ENCODE data around the gene KCNIP3. TPM values are rescaled to one million over a fixed set of nuclear protein-coding genes. Genes with fewer than 3 reads are reported as not detected.
"Not testable (repeated sequence)": the region's sequence is repeated elsewhere in the genome, so short reads cannot be mapped to it uniquely, and the experiment has no call there.

Gene KCNIP3
- total RNA-seq, 3 donors from 2014 or later (not counting 1 experiment from before 2014, with no cell fraction given): 0.52 to 1.4 TPM; not detected in 1

GRCh38 chr2:95401480-95401879 is 104.3 kb downstream of the KCNIP3 start:
- Mint-ChIP-seq H3K4me3 (peak overlapping the region; percentile 62), H3K27me3 (ENCODE audit: low read depth in 2 of 2) (no peaks in the 10 kb centered on the region), H3K36me3 (no peaks in the 10 kb centered on the region), H3K27ac (peak overlapping the region; percentile 97), H3K9me3 (no peaks in the 10 kb centered on the region), H3K4me1 (peaks cover 27 to 29% of the 10 kb centered on the region in 2 donors)
- no peak overlapping the region for H3K4me3 ChIP-seq (ENCODE audit: low read length)
- intact Hi-C loops (cut with micrococcal nuclease): no loop called here
- TF ChIP-seq CTCF (IDR thresholded peaks at IDR 0.05): no peak
- no peak for ATAC-seq
- no peaks in the 10 kb centered on the region for H3K27me3 ChIP-seq (ENCODE audit: control insufficient read depth, insufficient read depth, low read length)
- no peak overlapping the region for H3K27ac ChIP-seq (ENCODE audit: low read length)
- H3K9me3 ChIP-seq (ENCODE audit: control insufficient read depth, insufficient read depth, low read length): no peaks in the 10 kb centered on the region
- no peaks in the 10 kb centered on the region for H3K36me3 ChIP-seq (ENCODE audit: control insufficient read depth, insufficient read depth, low read length)
- WGBS (ENCODE audit: insufficient coverage): 84% methylated on average over 9 of the region's 9 CpGs
- peaks cover 23% of the 10 kb centered on the region for H3K4me1 ChIP-seq (ENCODE audit: control insufficient read depth, insufficient read depth, low read length)
- DNase-seq: no peak

- H3K27ac ChIP-seq (ENCODE audit: low read length): peak overlapping the region; percentile 76
- intact Hi-C loops (cut with micrococcal nuclease): loop anchor here (1.0 kb wide), 1 partner anchor 237 kb away; the partner anchor contains the start of gene ZNF2
- H3K4me3 Mint-ChIP-seq: peak overlapping the region; percentile 99
Measured at GRCh38 chr2:95402004-95402369, 104.8 kb downstream of the KCNIP3 start.

GRCh38 chr2:95402370-95403203 is 105.4 kb downstream of the KCNIP3 start, which contains the start of gene FAHD2A:
Gene FAHD2A (plus strand): TSS chr2:95402708. CDS start chr2:95405559, 2,851 bp downstream.
- no peaks in the 10 kb centered on the region for H3K27me3 ChIP-seq (ENCODE audit: control insufficient read depth, insufficient read depth, low read length)
- H3K4me1 ChIP-seq (ENCODE audit: control insufficient read depth, insufficient read depth, low read length): peaks cover 23% of the 10 kb centered on the region
- peak within 1 kb of the TSS; percentile 99 for H3K4me3 Mint-ChIP-seq
- DNase-seq (peak; percentile 92 to 93), ATAC-seq (peak; percentile 93 to 96 (median 94))
- under 1% methylated on average over 64 of the region's 64 CpGs for WGBS (ENCODE audit: insufficient coverage)
- H3K4me1 Mint-ChIP-seq: peaks cover 27 to 29% of the 10 kb centered on the region in 2 donors
- H3K27ac Mint-ChIP-seq: peak within 1 kb of the TSS; percentile 97
- H3K4me3 ChIP-seq (ENCODE audit: low read length): peak within 1 kb of the TSS; percentile 85
- no peak for TF ChIP-seq CTCF (IDR thresholded peaks at IDR 0.05)
- no peaks in the 10 kb centered on the region for H3K36me3 Mint-ChIP-seq
- no peaks in the 10 kb centered on the region for H3K27me3 Mint-ChIP-seq (ENCODE audit: low read depth in 2 of 2)
- H3K9me3 Mint-ChIP-seq: no peaks in the 10 kb centered on the region
- H3K9me3 ChIP-seq (ENCODE audit: control insufficient read depth, insufficient read depth, low read length): no peaks in the 10 kb centered on the region
- H3K27ac ChIP-seq (ENCODE audit: low read length): peak within 1 kb of the TSS; percentile 76
- intact Hi-C loops (cut with micrococcal nuclease): loop anchor here (1.0 kb wide), 1 partner anchor 237 kb away; the partner anchor contains the start of gene ZNF2
- no peaks in the 10 kb centered on the region for H3K36me3 ChIP-seq (ENCODE audit: control insufficient read depth, insufficient read depth, low read length)

More at GRCh38 chr2:95402004-95402369, 104.8 kb downstream of the KCNIP3 start:
- H3K4me1 ChIP-seq (ENCODE audit: control insufficient read depth, insufficient read depth, low read length): peaks cover 23% of the 10 kb centered on the region
- peak overlapping the region; percentile 85 for H3K4me3 ChIP-seq (ENCODE audit: low read length)
- H3K36me3 ChIP-seq (ENCODE audit: control insufficient read depth, insufficient read depth, low read length); H3K36me3 Mint-ChIP-seq; H3K9me3 Mint-ChIP-seq; H3K9me3 ChIP-seq (ENCODE audit: control insufficient read depth, insufficient read depth, low read length); H3K27me3 ChIP-seq (ENCODE audit: control insufficient read depth, insufficient read depth, low read length); H3K27me3 Mint-ChIP-seq (ENCODE audit: low read depth in 2 of 2): not testable (repeated sequence)
- Mint-ChIP-seq H3K27ac (peak overlapping the region; percentile 97), H3K4me1 (peaks cover 27 to 29% of the 10 kb centered on the region in 2 donors)
- WGBS (ENCODE audit: insufficient coverage): 3% methylated on average over 10 of the region's 10 CpGs
- DNase-seq (peak in 1 of 2 donors; percentile 28), ATAC-seq (peak in 1 of 3 donors; percentile 1)

GRCh38 chr2:95403204-95403721 is 106.1 kb downstream of the KCNIP3 start:
- intact Hi-C loops (cut with micrococcal nuclease); H3K36me3 Mint-ChIP-seq; H3K9me3 ChIP-seq (ENCODE audit: control insufficient read depth, insufficient read depth, low read length); H3K27me3 ChIP-seq (ENCODE audit: control insufficient read depth, insufficient read depth, low read length); H3K27me3 Mint-ChIP-seq (ENCODE audit: low read depth in 2 of 2); H3K9me3 Mint-ChIP-seq; H3K36me3 ChIP-seq (ENCODE audit: control insufficient read depth, insufficient read depth, low read length): not testable (repeated sequence)
- H3K4me3 ChIP-seq (ENCODE audit: low read length): peak overlapping the region; percentile 85
- 2% methylated on average over 4 of the region's 5 CpGs for WGBS (ENCODE audit: insufficient coverage)
- H3K27ac ChIP-seq (ENCODE audit: low read length): peak overlapping the region; percentile 76
- H3K4me1 ChIP-seq (ENCODE audit: control insufficient read depth, insufficient read depth, low read length): peaks cover 23% of the 10 kb centered on the region
- H3K4me3 Mint-ChIP-seq: peak overlapping the region; percentile 99
- peak overlapping the region; percentile 97 for H3K27ac Mint-ChIP-seq
- ATAC-seq: peak; percentile 14 to 28 (median 24)
- H3K4me1 Mint-ChIP-seq: peaks cover 27 to 29% of the 10 kb centered on the region in 2 donors
- peak in 1 of 2 donors; percentile 52 for DNase-seq
- peak; percentile 22 for TF ChIP-seq CTCF (IDR thresholded peaks at IDR 0.05)

DNA sequence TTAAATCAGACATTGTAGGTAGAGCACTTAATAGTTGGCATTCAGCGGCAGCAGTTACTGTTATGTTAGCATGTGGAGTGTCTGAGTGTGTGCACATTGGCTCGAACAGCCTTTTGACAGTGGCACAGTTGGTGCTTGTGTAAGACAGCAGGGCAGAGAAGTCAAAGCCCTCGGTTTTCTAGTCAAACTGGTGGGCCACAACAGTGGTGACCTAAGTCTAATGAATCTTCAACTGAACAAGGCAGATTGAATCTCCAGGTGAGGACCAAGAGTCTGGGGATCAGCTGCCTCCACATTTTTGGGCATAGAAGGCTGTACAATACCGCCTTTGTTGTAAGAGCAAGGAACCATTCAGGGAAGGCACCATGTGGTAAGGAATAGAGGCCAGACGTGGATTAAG is 106.7 kb downstream of the KCNIP3 start:
- H3K27me3 ChIP-seq (ENCODE audit: control insufficient read depth, insufficient read depth, low read length); H3K27me3 Mint-ChIP-seq (ENCODE audit: low read depth in 2 of 2); H3K36me3 ChIP-seq (ENCODE audit: control insufficient read depth, insufficient read depth, low read length); H3K36me3 Mint-ChIP-seq; H3K9me3 ChIP-seq (ENCODE audit: control insufficient read depth, insufficient read depth, low read length); intact Hi-C loops (cut with micrococcal nuclease); DNase-seq; ATAC-seq; H3K4me3 ChIP-seq (ENCODE audit: low read length); H3K27ac ChIP-seq (ENCODE audit: low read length); H3K9me3 Mint-ChIP-seq: not testable (repeated sequence)
- Mint-ChIP-seq H3K4me3 (peak overlapping the region; percentile 99), H3K27ac (peak overlapping the region; percentile 97), H3K4me1 (peaks cover 27 to 29% of the 10 kb centered on the region in 2 donors)
- H3K4me1 ChIP-seq (ENCODE audit: control insufficient read depth, insufficient read depth, low read length): peaks cover 23% of the 10 kb centered on the region
- 96% methylated on average over 5 of the region's 5 CpGs for WGBS (ENCODE audit: insufficient coverage)

Measured in natural killer cell (primary cell).